NCI-H82 (cell line): ENCODE measurements around the gene ARL5A.
"Not testable (repeated sequence)": the region's sequence is repeated elsewhere in the genome, so short reads cannot be mapped to it uniquely, and the experiment has no call there.

ENCODE experiments used
- DNase-seq: peaks from one replicate; lab custom pipeline; 2025; lab: John Stamatoyannopoulos, UW

ARL5A gene

DNA sequence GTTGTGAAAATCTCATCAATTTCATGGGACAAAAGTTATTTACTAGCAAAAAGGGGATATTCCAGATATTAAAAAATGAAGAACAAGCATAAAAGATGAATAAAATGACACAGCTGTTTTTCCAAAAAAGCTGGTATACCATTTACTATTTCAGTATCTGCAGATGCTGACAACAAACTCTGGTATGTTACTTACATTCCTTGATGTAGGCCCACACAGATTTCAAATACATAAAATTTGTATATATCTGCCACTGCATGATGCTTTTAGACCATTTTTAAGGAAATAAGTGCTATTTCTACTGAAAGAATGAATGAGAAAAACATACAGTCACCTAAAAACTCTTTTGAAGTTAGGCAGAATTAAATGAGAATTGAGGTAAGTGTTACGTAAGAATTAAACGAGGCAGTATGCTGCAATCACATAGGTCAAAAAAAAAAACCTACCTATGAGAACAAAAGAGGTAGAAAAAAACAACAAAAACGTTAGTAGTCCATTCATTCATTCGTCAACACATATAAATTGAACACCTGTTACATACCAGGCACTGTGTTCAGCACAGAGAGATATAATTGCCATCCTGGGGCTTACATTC, 32.5 kb downstream of the ARL5A start:
- DNase-seq = no peak

GRCh38 chr2:151794422-151794821, 33.8 kb downstream of the ARL5A start:
- DNase-seq = not testable (repeated sequence)

- DNase-seq = no peak
Observed at GRCh38 chr2:151793123-151793522, 35.1 kb downstream of the ARL5A start.

DNA sequence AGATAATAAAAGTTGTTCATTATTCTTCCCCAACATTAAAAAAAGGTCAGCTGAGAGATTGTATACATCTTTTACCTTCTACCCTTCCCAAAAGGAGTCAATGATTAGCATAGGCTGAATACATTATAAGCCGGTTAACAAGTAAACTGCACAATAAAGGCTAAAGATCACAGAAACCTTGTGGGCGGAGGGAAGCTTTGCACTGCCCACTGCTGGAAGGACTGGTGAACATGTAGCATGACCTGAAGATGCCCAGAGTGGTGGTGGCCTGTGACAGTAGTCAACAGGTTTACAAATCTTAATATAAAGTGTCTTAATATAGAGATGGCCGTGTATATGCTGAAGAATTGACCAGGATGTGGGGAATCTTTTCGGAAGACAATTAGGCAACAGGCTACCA, 35.6 kb downstream of the ARL5A start:
- DNase-seq = no peak

DNA sequence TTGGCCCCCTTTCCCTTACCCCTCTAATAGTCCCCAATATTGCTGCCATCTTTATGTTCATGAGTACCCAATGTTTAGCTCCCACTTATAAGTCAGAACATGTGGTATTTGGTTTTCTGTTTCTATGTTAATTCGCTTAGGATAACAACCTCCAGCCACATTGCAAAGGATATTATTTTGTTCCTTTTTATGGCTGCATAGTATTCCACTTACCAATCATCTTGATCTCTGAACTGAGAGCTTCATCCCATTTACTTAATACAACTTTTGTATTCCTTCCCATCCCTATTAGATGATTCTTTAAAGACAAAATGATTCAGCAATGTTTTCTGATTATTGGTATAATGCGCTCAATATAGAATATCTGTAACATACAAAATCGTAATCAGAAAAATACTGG, 36.7 kb downstream of the ARL5A start:
- DNase-seq = no peak

GRCh38 chr2:151790689-151791088, 37.5 kb downstream of the ARL5A start:
- DNase-seq = no peak

- no peak for DNase-seq
Observed at GRCh38 chr2:151789055-151789834, 39.0 kb downstream of the ARL5A start.

DNA sequence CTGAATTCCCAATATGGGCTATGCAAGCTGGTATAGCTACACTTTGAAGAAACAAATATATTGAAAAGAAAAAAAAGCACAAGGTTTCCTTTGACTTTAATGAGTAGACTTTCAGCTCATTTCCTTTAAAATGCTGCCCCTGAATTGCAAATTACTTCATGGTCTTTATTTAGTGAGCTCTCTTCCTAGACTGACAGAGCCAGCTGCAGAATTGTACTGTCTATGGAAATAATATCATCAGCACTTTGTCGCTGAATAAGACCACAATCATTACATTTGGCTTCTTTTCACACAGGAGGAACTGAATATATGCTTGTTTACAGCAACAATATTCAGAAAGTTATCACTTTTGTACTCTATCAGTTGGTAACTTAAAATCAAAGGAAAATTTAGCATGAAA, 41.7 kb downstream of the ARL5A start:
- no peak for DNase-seq

GRCh38 chr2:151786077-151786476, 42.1 kb downstream of the ARL5A start:
- no peak for DNase-seq

- DNase-seq = no peak
Observed at GRCh38 chr2:151783133-151783520, 45.1 kb downstream of the ARL5A start.

- no peak for DNase-seq
Observed at GRCh38 chr2:151782378-151783132, 45.7 kb downstream of the ARL5A start.

DNA sequence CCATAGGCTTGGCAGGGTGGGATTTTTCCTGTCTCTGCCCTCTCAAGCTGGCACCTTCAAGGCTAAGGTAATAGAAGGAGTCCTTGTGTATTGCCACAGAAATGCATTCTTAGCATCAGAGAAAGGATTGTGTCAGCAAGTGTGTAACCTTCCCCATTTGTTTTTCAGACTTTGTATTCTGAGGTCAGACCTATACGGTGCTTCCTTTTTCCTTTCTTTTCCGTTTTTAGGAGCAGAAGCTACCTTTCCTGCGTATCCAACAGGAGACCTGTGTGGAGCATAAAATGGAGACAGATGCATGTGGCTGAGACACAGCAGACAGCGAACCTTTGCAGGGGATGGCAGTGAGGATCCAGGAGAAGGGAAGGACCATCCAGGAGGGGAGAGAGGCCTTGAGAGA, 46.6 kb downstream of the ARL5A start:
- no peak for DNase-seq

- no peak for DNase-seq
Observed at GRCh38 chr2:151780938-151781337, 47.3 kb downstream of the ARL5A start.

DNA sequence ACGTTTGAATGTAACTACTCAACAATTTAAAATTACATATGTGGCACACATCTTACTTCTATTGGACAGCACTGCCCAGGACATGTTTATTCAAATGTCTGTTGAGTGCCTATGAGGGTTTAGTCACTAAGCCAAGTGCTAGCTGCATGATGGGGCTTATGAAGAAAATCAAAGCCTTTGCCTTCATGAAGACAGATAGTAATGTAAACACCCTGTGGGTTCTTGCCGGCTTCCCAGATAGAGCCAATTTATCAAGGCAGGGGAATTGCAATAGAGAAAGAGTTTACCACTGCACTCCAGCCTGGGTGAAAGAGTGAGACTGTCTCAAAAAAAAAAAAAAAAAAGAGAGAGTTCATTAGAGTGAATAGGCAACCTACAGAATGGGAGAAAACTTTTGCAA, 50.3 kb downstream of the ARL5A start:
- DNase-seq = no peak

DNA sequence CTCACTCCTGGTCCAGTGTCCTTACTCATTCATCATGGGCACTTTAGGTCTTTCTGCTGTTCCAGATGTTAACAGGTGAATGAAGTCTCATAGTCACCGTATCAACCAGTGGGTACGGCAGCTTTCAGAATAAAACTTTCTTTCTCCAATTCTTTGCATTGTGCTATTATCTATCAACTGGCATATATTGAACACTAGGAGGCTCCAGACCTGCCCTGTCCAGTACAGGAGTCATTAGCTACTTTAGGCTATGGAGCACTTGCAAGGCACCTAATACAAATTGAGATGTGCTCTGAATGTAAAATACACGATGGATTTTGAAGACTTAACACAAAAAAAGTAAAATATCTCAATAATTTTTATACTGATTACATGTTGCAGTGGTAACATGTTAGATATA, 50.7 kb downstream of the ARL5A start:
- DNase-seq = peak; percentile 50

GRCh38 chr2:151776367-151776766, 51.9 kb downstream of the ARL5A start:
- no peak for DNase-seq

DNA sequence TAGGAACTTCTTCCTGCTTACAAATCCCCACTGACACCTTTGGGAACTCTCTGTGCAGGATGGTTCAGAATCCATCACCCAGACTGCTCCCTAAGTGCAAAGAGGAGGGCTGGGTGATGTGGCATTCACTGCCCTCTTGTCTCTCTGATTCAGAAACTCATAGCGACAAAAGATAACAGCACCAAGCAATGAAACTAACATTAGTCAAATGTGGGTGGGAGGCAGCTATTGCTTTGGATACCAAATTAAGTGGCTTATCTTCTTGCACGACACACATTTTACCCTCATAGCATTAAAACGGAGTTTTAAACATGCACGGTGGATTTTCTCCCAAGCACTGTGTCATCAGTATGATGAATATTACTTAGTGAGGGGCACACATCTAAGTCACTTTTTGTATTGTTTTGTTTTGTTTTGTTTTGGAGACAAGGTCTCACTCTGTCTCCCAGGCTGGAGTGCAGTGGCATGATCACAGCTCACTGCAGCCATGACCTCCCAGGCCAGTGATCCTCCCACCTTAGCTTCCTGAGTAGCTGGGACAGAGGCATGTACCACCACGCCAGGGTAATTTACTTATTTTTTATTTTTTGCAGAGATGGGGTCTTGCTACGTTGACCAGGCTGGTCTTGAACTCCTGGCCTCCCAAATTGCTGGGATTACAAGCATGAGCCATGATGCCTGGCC, 53.0 kb downstream of the ARL5A start:
- no peak for DNase-seq

DNA sequence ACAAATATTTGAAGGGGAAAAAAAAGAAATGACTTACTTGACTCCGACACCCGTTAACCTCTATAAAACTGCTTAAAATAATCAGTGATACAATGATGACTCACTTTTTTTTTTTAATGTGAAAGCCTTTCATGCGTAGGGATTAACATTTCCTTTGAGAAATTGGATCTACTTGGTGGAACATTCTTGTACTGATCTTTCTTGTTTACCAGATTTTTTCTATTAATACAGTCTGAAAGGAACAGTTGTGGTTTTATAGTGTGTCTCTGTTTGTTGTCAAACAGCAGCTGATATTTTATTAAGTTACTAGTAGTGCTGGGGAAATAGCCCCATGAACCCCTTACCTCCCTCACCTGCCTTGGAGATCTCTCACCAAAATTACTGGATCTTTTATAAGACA, 53.7 kb downstream of the ARL5A start:
- DNase-seq = no peak

GRCh38 chr2:151771599-151772358, 56.4 kb downstream of the ARL5A start:
- no peak for DNase-seq

GRCh38 chr2:151770995-151771394, 57.2 kb downstream of the ARL5A start:
- no peak for DNase-seq

DNA sequence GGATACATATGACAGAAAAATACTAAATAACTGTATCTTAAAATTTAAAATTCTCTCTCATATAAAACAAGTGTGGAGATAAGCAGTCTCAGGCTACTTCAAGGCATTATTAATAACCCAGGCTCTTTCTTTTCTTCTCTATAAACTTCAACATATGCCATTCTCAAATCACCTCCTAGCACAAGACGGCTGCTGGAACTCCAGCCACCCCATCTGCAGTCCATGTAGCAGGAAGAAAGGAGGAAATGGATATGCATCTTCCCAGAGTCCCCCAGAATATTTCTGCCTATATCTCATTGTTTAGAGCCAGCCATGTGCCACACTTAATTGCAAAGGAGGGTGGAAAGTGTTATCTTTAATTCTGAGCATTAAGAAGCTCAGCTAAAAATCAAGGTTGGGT, 58.6 kb downstream of the ARL5A start:
- DNase-seq = no peak

DNA sequence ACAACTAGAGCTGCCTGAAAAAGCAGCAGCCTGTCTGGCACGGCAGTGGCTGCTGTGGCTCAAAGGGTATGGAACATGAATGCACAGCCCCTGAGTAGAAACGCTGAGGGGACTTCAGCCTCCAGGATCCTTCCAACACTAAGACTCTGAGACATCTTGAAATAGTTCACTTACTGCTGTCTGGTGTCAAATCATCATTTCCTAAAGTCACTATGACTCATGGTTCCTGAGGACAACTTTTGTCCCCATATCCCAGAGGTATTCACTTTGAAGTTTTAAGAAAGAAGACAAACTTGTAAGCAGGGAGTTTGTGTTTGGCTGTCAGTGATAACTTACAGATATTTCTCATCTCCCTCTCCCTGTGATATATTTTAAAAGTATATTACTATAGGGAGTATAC, 60.7 kb downstream of the ARL5A start:
- no peak for DNase-seq
